Loucy (cell line): ENCODE measurements around the gene ERC1.

Source experiments
- H2AFZ ChIP-seq: fragments of 200-600 bp; sonication (generic); 2 replicates; pipeline ENCODE4 v1.6.0; 2016; ENCODE audit warnings: antibody characterized with exemption, mild to moderate bottlenecking, low read length, moderate library complexity
- H3F3A ChIP-seq: fragments of 200-600 bp; 2 replicates; pipeline ENCODE4 v1.6.0; 2016; ENCODE audit warnings: antibody characterized with exemption, low read depth, mild to moderate bottlenecking
- H3K27me3 ChIP-seq: fragments of 200-600 bp; sonication (generic); 2 replicates; pipeline ENCODE4 v1.6.1; 2014; ENCODE audit warnings: low read length, mild to moderate bottlenecking; ENCODE audit not compliant: insufficient read depth, poor library complexity, severe bottlenecking
- H3K36me3 ChIP-seq: fragments of 200-600 bp; sonication (generic); 2 replicates; pipeline ENCODE4 v1.6.1; 2016; ENCODE audit warnings: low read length; ENCODE audit not compliant: insufficient read depth
- H3K4me1 ChIP-seq: fragments of 200-600 bp; sonication (generic); 2 replicates; pipeline ENCODE4 v1.5.1; 2014; ENCODE audit warnings: low read length, mild to moderate bottlenecking; ENCODE audit not compliant: insufficient read depth, poor library complexity, severe bottlenecking
- H3K4me2 ChIP-seq: fragments of 200-600 bp; sonication (generic); 2 replicates; pipeline ENCODE4 v1.6.0; 2014; ENCODE audit warnings: antibody characterized with exemption, low read length, low read depth, mild to moderate bottlenecking; ENCODE audit not compliant: poor library complexity, severe bottlenecking
- H3K4me3 ChIP-seq: fragments of 200-600 bp; sonication (generic); 2 replicates; pipeline ENCODE4 v1.5.1; 2014; ENCODE audit warnings: low read length, mild to moderate bottlenecking, mixed read lengths; ENCODE audit not compliant: poor library complexity, severe bottlenecking
- H3K79me2 ChIP-seq: fragments of 200-600 bp; sonication (generic); 2 replicates; pipeline ENCODE4 v1.6.1; 2014; ENCODE audit warnings: low read length; ENCODE audit not compliant: insufficient read depth
- H3K9ac ChIP-seq: fragments of 200-600 bp; sonication (generic); 2 replicates; pipeline ENCODE4 v1.6.0; 2014; ENCODE audit warnings: mild to moderate bottlenecking, low read depth, low read length, moderate library complexity; ENCODE audit not compliant: poor library complexity, severe bottlenecking
- H3K9me2 ChIP-seq: fragments of 200-600 bp; sonication (generic); replicated peaks from 2 replicates; pipeline ENCODE4 v1.6.1; 2016; ENCODE audit warnings: low read depth, low read length, mixed read lengths
- H3K9me3 ChIP-seq: fragments of 200-600 bp; sonication (generic); 2 replicates; pipeline ENCODE4 v1.6.1; 2014; ENCODE audit warnings: mild to moderate bottlenecking, antibody characterized with exemption, low read length, low read depth; ENCODE audit not compliant: insufficient read depth
- H4K20me1 ChIP-seq: fragments of 200-600 bp; sonication (generic); 2 replicates; pipeline ENCODE4 v1.6.0; 2014; ENCODE audit warnings: antibody characterized with exemption, low read length, mild to moderate bottlenecking; ENCODE audit not compliant: insufficient read depth, poor library complexity, severe bottlenecking
- CTCF ChIP-seq: fragments of 200-600 bp; sonication (generic); conservative IDR thresholded peaks from 2 replicates; pipeline ENCODE4 v1.5.1; 2014; ENCODE audit warnings: mild to moderate bottlenecking, antibody characterized with exemption, low read length
- EZH2phosphoT487 ChIP-seq: fragments of 200-600 bp; IDR thresholded peaks from 2 replicates; pipeline ENCODE4 v1.6.1; 2018; ENCODE audit warnings: antibody characterized with exemption, mild to moderate bottlenecking, moderate library complexity, borderline replicate concordance

Gene ERC1

GRCh38 chr12:1373901-1374735 is 383.1 kb downstream of the ERC1 start:
- no peaks in the 10 kb centered on the region; the same call in 1 of the 2 replicates for H3K36me3 ChIP-seq
- H3K9me3 ChIP-seq, result no peaks in the 10 kb centered on the region
- no peak overlapping the region for H3K4me2 ChIP-seq
- H3K4me1 ChIP-seq, result peaks cover 6% of the 10 kb centered on the region
- H4K20me1 ChIP-seq, result no peaks in the 10 kb centered on the region
- TF ChIP-seq CTCF (no peak), EZH2phosphoT487 (no peak)
- no peak overlapping the region for H3K9ac ChIP-seq
- no peak overlapping the region for H3K4me3 ChIP-seq
- H3F3A ChIP-seq, result no peaks in the 10 kb centered on the region
- H3K9me2 ChIP-seq, result no peaks in the 10 kb centered on the region
- H3K79me2 ChIP-seq, result no peaks in the 10 kb centered on the region
- H2AFZ ChIP-seq, result no peak overlapping the region
- H3K27me3 ChIP-seq, result no peaks in the 10 kb centered on the region

GRCh38 chr12:1375323-1375722 is 384.3 kb downstream of the ERC1 start:
- Histone ChIP-seq H2AFZ (no peak overlapping the region), H3K79me2 (no peaks in the 10 kb centered on the region), H3K9me3 (no peaks in the 10 kb centered on the region), H3K36me3 (no peaks in the 10 kb centered on the region; the same call in 1 of the 2 replicates), H3K4me1 (peaks cover under 1% of the 10 kb centered on the region), H3K4me3 (no peak overlapping the region), H3K9ac (no peak overlapping the region), H4K20me1 (no peaks in the 10 kb centered on the region), H3F3A (no peaks in the 10 kb centered on the region), H3K27me3 (no peaks in the 10 kb centered on the region), H3K9me2 (no peaks in the 10 kb centered on the region), H3K4me2 (no peak overlapping the region)
- TF ChIP-seq CTCF, result no peak
- no peak for TF ChIP-seq EZH2phosphoT487

GRCh38 chr12:1377117-1377516 is 386.1 kb downstream of the ERC1 start:
- H3K4me2 ChIP-seq, result no peak overlapping the region
- H3K79me2 ChIP-seq, result no peaks in the 10 kb centered on the region
- no peak overlapping the region for H2AFZ ChIP-seq
- H3K4me1 ChIP-seq, result no peaks in the 10 kb centered on the region
- H3K27me3 ChIP-seq, result no peaks in the 10 kb centered on the region
- no peak overlapping the region for H3K4me3 ChIP-seq
- no peaks in the 10 kb centered on the region; the same call in 1 of the 2 replicates for H3K36me3 ChIP-seq
- TF ChIP-seq EZH2phosphoT487, result no peak
- no peak for TF ChIP-seq CTCF
- no peaks in the 10 kb centered on the region for H3K9me3 ChIP-seq
- H3K9ac ChIP-seq, result no peak overlapping the region
- H3K9me2 ChIP-seq, result no peaks in the 10 kb centered on the region
- H4K20me1 ChIP-seq, result no peaks in the 10 kb centered on the region
- H3F3A ChIP-seq, result no peaks in the 10 kb centered on the region
